Stimulated activated CD8-positive, alpha-beta memory T cell treated with anti-CD3 and anti-CD28 coated beads, Interleukin-12 subunit alpha, Interleukin-12 subunit beta, amount 100 ng/mL, for 24 hours (primary cell): ENCODE data around the gene VAC14.

Source experiments
- DNase-seq: peaks from one replicate; pipeline ENCODE4 v3.0.0-alpha.2; 2020; ENCODE audit errors: extremely low read depth

The VAC14 gene

DNA sequence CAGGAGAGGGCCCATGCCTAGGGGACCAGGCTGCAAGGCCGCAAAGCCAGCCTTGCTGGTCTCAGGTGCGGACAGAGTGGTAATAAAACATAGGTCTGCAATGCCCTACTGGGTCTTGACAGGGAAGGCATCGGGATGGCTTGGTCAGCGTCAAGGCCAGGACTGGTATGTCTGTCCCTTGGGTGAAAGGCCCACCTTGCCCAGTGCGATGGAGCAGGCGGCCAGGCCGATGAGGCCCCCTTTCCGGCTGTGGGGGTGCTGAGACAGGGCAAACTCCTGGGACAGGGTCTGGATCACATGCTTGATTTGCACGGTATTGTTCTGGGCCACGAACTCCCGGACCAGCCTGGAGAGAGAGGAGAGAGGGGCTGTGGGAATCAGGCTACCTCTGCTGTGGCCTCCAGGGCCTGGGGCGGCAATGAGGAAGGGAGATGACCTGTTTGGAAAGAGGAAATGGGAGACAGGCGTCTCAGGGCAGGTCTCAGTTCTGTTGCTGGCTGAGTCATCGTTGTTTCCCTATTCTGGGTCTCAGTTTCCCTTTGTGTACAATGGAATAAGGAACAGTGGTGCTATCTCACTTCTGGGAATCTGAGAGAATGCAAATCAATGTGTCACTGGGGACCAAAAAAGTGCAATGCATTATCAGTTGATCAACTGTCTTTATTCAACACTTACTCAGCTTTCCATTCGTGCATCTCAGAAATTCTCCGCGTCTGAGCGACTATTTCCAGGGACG lies 14.8 kb downstream of the VAC14 start:
- DNase-seq, result no peak

DNA sequence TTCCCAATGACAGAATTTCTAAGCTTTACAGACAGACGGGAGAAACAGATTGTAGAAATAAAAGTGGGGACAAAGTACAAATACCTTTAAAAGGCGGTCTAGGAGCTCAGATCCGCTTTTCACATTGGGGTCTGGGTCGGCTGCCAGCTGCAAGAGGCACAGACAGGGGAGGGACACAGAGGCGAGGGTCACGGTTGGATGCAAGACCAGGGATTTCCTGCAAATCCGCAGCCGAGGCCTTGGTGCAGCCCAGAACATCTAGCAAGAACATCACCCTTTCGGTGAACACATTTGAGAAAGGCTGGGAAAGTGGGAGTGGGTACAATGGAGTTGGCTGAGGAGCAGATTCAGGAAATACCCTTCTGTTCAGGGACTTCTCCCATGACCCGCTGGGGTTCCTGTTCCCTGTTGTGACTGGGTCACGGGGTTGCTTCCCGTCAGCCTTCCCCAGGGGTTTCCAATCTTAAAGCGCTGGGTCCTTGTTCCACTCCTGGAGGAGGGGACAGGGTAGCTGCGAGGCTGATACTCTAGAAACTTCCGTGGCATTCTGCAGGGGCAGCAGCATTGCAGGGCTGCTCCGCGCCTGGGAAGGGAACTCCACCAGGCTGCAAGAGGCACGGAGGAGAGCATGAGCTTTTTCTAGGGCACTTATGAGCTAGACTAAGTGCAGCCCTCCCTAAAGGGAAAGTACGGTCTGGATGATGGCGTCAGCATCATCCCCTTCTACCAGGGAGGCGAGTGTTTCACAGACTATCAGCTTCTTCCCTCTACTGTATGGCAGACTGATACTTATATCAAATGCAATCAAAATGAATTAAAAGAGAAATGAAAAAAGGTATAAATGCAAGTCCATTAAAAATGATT lies 16.0 kb downstream of the VAC14 start:
- no peak for DNase-seq

- DNase-seq, result no peak
Observed at GRCh38 chr16:70782237-70782636, 18.7 kb downstream of the VAC14 start.

DNA sequence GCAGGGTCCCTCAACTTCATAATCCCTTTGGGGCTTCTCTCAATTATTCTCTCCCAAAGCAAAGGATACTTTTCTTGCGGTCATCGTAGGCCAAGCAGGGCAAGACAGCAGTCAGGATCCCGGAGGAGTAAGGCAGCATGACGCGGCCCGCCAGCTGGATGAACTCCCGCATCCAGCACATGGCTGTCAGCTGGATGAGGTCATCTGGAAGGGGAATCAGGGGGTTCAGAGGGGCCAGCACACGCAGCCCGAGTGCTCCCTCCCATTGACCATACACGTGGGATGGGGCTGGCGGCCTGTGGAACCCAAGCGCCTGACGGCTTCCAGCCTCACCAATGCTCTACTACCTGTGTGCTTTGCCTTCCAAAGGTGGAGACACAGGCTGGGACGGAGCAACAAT lies 19.2 kb downstream of the VAC14 start:
- DNase-seq, result no peak

DNA sequence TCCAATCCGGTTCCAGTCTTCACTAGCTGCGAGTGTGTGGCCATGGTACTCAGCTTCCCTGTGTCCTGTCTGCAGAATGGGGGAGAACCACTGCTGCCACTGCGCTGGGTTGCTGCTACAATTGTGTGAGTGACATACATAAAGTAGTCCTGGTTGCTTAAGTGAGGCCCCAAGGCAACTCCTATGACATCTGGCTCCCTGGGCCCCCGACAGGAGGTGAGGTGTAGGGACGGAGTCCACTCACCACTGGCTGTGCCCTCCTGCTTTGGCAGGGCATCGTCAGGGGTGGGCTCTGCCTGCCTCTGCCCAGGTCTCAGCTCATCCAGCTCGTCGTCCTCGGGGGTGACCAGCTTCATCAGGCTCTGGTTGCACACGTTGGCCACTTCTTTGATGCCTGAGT lies 20.4 kb downstream of the VAC14 start:
- no peak for DNase-seq

- no peak for DNase-seq
Observed at GRCh38 chr16:70779361-70779760, 21.6 kb downstream of the VAC14 start.

DNA sequence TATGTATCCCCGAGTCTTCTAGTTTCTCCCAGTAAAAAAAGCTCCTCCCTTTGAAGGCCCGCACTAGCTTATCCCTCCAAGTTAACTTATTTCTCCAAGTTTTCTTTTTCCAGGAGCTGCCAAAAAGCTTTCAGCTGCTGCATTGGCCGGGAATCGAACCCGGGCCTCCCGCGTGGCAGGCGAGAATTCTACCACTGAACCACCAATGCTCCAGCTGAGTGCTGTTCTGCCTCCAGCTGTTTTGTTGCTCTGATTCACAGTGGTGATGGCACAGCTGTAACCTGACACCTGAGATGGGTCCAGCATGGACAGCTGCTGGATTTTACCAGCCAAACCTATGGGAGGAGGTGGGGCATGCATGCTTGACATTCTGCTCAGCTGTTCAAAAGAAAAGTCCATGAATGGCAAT lies 22.1 kb downstream of the VAC14 start:
- no peak for DNase-seq

DNA sequence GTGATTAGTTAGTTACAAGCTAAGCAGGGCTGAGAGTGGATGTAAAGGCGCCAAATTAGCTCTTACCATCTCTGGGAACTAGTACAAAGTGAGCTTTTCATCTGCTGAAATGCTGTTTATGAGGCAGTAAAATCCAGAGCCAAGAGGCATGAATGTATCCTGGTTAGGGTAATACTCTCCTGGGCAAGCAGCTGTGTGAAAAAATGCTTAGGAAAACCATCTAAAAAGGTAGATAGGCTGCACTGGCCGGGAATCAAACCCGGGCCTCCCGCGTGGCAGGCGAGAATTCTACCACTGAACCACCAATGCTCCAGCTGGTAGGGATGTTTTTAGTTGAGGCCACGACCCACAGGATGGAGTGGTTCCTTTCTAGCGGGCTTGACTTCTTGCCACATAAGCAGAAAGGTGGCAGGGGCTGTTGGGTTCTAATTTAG lies 23.0 kb downstream of the VAC14 start:
- DNase-seq, result no peak

DNA sequence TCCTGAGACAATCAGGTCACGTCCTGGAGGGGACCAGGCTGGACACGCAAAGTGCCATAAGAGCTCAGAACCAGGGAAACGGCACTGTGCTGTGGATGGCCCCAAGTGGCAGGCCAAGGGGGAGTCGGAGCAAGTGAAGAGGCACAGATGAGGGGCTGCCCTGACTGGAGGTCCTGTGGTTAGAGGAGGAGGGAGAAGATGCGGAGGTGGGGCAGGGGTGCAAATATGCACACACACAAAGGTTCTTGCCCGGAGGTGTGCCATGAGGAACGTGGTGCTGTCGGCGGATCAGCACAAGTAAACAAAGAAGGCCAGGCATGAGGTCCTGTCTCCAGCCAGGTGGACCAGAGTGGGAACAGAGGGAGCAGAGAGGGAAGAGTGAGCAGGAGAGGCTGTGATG lies 23.5 kb downstream of the VAC14 start:
- DNase-seq, result no peak

DNA sequence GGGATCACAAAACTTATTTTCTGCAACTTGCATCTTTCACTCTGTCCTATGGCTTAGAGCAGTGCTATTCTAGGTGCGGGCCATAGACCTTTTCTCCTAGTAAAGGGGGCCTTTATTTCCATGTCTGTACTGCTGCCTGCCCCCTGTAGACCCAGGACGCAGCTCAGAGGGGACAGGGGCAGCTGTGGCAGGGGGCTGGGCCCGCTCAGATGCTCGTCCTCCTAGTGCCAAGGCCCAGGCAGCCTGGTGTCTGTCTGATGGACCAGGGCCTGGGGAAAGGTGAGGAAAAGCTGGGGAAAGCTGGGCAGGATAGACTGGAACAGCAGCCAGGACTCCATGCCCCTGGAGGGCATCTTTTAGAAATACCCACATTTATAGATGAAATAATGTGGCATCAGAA lies 25.6 kb downstream of the VAC14 start:
- DNase-seq, result no peak

GRCh38 chr16:70774261-70774660 lies 26.7 kb downstream of the VAC14 start:
- DNase-seq, result no peak

DNA sequence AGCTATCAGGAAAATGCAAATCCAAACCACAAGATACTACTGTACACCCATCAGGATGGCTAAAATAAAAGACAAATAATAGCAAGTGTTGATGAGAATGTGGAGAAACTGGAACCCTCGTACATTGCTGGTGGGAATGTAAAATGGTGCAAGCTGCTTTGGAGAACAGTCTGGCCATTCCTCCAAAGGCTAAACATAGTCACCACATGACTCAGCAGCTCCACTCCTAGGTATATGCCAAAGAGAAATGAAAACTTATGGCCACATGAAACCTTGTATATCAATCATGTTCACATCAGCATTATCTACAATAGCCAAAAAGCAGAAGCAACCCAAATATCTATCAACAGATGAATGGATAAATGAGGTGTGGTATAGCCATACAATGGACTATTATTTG lies 28.5 kb downstream of the VAC14 start:
- DNase-seq, result no peak

- no peak for DNase-seq
Observed at GRCh38 chr16:70770626-70771552, 30.1 kb downstream of the VAC14 start.

DNA sequence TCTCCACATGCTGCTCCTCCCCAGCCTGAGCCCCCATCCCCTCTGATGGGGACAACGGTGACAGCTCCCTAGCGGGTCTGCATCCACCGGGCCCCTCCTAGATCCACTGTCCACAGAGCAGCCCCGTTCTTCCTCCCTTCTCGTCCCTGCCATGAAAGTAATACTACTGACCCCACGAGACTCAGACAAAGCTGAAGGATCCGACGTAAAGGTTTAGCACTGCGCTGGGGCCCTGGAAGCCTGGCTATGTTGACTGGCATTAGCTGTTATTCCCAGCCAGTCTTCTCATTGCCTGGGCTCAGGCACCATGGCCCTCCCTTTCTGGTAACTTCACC lies 30.7 kb downstream of the VAC14 start:
- no peak for DNase-seq

DNA sequence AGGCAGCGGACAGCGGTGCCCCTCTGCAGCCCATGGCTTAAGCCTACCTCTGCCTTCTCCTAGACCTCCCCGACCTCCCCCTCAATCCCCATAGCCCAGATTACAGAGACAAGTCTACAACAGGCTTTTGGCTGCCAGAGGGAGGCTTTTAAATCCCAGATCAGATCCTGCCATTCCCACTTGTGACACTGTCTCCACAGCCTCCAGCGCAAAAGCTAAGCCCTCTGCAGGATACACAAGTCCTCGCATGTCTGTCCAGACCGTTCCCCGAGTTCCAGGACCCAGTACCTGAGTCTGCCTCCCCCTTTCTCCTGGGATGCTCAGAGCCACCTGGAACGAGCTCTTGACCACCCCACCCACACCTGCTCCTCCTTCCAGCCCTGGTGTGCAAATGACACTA lies 31.2 kb downstream of the VAC14 start:
- no peak for DNase-seq

DNA sequence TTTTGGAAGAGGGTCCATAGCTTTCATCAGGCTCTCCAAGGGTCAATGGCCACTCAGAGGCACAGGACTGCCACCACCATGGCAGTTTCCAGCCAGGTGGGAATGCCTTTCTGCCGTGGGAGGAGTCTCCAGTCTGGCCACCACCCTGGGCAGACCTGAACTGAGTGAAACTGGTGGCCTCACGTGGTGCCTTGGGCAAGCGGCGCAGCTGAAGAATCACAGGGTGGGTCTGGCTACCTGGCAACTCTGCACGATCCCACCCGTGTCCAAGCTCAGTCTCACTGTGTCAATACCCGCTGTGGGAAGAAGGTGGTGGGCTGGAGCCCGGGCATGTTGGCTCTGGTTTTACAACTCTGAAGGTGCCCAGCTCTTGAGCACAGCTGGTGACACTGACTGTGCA lies 31.8 kb downstream of the VAC14 start:
- DNase-seq, result no peak

- DNase-seq, result no peak
Observed at GRCh38 chr16:70768203-70768580, 32.8 kb downstream of the VAC14 start.

DNA sequence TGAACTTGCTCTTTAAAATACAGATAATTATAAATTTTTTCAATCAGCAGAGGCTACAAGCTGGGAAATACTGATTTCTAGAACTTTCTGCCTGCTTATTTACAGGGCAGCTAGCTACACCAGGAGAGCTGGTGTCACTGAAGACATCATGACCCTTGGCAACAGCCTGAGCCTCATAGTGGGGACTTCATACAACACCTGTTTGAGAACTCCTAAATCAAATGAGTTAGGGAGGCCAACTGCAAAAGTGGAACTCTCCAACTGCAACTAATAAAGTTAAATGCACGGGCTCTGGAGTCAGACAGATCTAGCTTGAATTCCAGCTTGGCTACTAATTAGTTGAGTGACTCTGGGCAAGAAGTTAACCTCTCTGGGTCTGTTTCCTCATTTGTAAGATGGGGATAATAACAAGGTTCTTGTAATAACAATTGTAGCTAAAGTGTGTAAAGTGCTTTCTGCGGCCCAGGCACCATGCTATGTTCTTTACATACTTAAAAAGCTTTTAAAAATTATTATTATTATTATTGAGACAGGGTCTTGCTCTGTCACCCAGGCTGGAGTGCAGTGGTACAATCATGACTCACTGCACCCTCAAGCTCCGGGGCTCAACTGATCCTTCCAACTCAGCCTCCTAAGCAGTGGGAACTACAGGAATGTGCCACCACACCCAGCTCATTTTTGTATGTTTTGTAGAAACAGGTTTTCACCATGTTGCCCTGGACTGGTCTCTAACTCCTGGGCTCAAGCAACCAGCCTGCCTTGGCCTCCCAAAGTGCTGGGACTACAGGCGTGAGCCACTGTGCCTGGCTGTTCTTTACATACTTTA lies 33.4 kb downstream of the VAC14 start:
- no peak for DNase-seq

DNA sequence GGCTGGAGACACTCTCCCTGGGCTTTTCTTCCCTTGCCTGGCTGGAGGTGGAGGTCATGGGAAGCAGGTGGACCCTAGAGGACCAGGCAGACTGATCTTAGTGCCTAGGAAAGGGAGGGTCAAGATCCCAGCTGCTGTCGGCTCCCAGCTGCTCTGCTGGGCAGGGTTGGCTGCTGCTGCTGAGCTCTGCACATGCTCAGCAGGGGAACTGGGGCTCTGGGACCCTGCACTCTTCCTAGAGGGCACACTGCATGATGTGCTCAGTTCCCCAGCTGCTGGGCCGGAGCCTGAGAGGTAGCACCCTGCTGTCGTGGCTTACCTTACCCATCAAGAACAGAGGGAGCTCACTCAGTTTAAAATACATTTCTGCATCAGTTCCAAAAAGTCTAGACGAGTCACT lies 34.3 kb downstream of the VAC14 start:
- DNase-seq, result no peak

DNA sequence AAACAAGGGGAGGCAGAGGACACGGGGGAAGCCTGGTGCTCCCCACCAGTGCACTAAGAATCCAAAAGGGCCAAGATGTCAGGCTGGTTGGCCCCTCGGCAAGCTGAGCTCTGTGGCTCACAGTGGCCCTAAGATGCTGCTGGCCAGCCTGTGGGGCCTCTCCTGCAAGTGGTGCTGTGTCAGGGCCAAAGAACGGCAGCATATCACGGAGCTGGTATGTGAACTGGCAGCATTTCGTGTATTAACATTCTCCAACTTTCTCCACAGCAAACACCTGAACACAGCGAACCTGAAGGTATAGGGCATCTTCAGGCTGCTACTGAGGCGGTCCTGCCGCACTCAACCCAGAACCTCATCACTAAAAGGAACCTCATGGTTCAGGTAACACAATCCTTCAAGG lies 34.8 kb downstream of the VAC14 start:
- DNase-seq, result no peak

- DNase-seq, result no peak
Observed at GRCh38 chr16:70765491-70765890, 35.5 kb downstream of the VAC14 start.
